SK-N-SH (cell line): ENCODE measurements around the gene TRPT1. TPM values are rescaled to one million over a fixed set of nuclear protein-coding genes. Genes with fewer than 3 reads are reported as not detected.

ENCODE experiments used
- CTCF ChIA-PET: fragments of 300-600, 350-600 bp; formaldehyde crosslinking; extraction: SDS; loops from one replicate; lab custom pipeline; 2021; lab: Yijun Ruan, JAX
- POLR2A ChIA-PET: fragments of 350-600 bp; sonication (Branson Sonifier 250); formaldehyde crosslinking; extraction: SDS; loops from one replicate; lab custom pipeline; 2020; ENCODE audit warnings: antibody characterized with exemption, inconsistent platforms; lab: Yijun Ruan, JAX
- DNase-seq: peaks from one replicate; pipeline ENCODE4 v3.0.0; 2012
- H2AFZ ChIP-seq: fragments of 200-600 bp; sonication (generic); 2 replicates; pipeline ENCODE4 v1.8.1; 2016; ENCODE audit warnings: antibody characterized with exemption, mild to moderate bottlenecking, low read depth
- H3F3A ChIP-seq: fragments of 200-600 bp; sonication (generic); replicated peaks from 2 replicates; pipeline ENCODE3; 2016; ENCODE audit warnings: antibody characterized with exemption, mild to moderate bottlenecking; ENCODE audit not compliant: insufficient read depth
- H3K27ac ChIP-seq, 2 experiments: fragments of 200-500 bp in 1 of 2; fragments of 200-600 bp in 1 of 2; sonication (Bioruptor generic) in 1 of 2; sonication (generic), shearing (Covaris generic) in 1 of 2; 2 replicates each; pipeline versions ENCODE4 v1.5.1 to v1.6.1; 2014 to 2016; ENCODE audit warnings: low read depth in 2 of 2, inconsistent platforms in 1 of 2, low read length in 1 of 2, mild to moderate bottlenecking in 1 of 2, mixed read lengths in 1 of 2
- H3K27me3 ChIP-seq: fragments of 200-600 bp; sonication (generic), shearing (Covaris generic); 2 replicates; pipeline ENCODE4 v1.6.1; 2016; ENCODE audit warnings: mixed run types; ENCODE audit not compliant: insufficient read depth
- H3K36me3 ChIP-seq, 2 experiments: fragments of 200-500 bp in 1 of 2; fragments of 200-600 bp in 1 of 2; sonication (Bioruptor generic) in 1 of 2; sonication (generic) in 1 of 2; replicated peaks in 1 of 2; 2 replicates each; pipeline versions ENCODE3 to v1.5.1; 2014 to 2016; ENCODE audit warnings: low read length in 1 of 2, mild to moderate bottlenecking in 1 of 2; ENCODE audit not compliant: insufficient read depth in 2 of 2, control insufficient read depth in 1 of 2
- H3K4me1 ChIP-seq, 2 experiments: fragments of 200-500 bp in 1 of 2; fragments of 200-600 bp in 1 of 2; sonication (Bioruptor generic) in 1 of 2; sonication (generic), shearing (Covaris generic) in 1 of 2; 2 replicates each; pipeline versions ENCODE4 v1.5.1 to v1.6.1; 2014 to 2016; ENCODE audit warnings: low read depth in 1 of 2, low read length in 1 of 2, mixed run types in 1 of 2; ENCODE audit not compliant: insufficient read depth in 2 of 2, control insufficient read depth in 1 of 2
- H3K4me2 ChIP-seq: fragments of 200-600 bp; sonication (generic), shearing (Covaris generic); 2 replicates; pipeline ENCODE4 v1.6.1; 2017; ENCODE audit warnings: mixed run types
- H3K4me3 ChIP-seq, 2 experiments: fragments of 200-500 bp in 1 of 2; fragments of 200-600 bp in 1 of 2; sonication (Bioruptor generic) in 1 of 2; sonication (generic), shearing (Covaris generic) in 1 of 2; 2 replicates each; pipeline versions ENCODE4 v1.5.1 to v1.8.1; 2014 to 2016; ENCODE audit warnings: low read depth in 2 of 2, inconsistent platforms in 1 of 2, low read length in 1 of 2, mild to moderate bottlenecking in 1 of 2, mixed read lengths in 1 of 2, moderate library complexity in 1 of 2
- H3K79me2 ChIP-seq: fragments of 200-600 bp; sonication (generic); 2 replicates; pipeline ENCODE4 v1.8.1; 2017; ENCODE audit warnings: mild to moderate bottlenecking; ENCODE audit not compliant: insufficient read depth
- H3K9ac ChIP-seq: fragments of 200-600 bp; sonication (generic); 2 replicates; pipeline ENCODE4 v1.6.1; 2017; ENCODE audit warnings: mixed run types
- H3K9me2 ChIP-seq: fragments of 200-600 bp; sonication (generic); 2 replicates; pipeline ENCODE4 v1.6.1; 2017; ENCODE audit warnings: mixed run types
- H3K9me3 ChIP-seq: fragments of 200-600 bp; sonication (generic); 2 replicates; pipeline ENCODE4 v1.6.1; 2017; ENCODE audit warnings: mixed run types, mild to moderate bottlenecking, moderate library complexity
- H4K20me1 ChIP-seq: fragments of 200-600 bp; sonication (generic); 2 replicates; pipeline ENCODE4 v1.6.1; 2017; ENCODE audit warnings: mild to moderate bottlenecking, mixed run types; ENCODE audit not compliant: insufficient read depth
- ELF1 ChIP-seq: IDR thresholded peaks from 2 replicates; pipeline ENCODE4 v1.4.0; 2012
- EP300 ChIP-seq, 2 experiments: IDR thresholded peaks; 2 replicates each; pipeline versions ENCODE4 v1.4.0 to v1.6.1; 2012; ENCODE audit warnings: borderline replicate concordance in 1 of 2, low read depth in 1 of 2, low read length in 1 of 2
- EZH2phosphoT487 ChIP-seq: fragments of 200-600 bp; sonication (generic); IDR thresholded peaks from 2 replicates; pipeline ENCODE4 v1.6.1; 2017; ENCODE audit warnings: low read depth, mixed run types, mild to moderate bottlenecking, antibody characterized with exemption, moderate library complexity, borderline replicate concordance
- FOSL2 ChIP-seq: IDR thresholded peaks from 2 replicates; pipeline ENCODE4 v1.4.0; 2012; ENCODE audit warnings: low read depth, mild to moderate bottlenecking, moderate library complexity, borderline replicate concordance
- FOXJ3 ChIP-seq: sonication (generic); formaldehyde crosslinking; IDR thresholded peaks from 2 replicates; pipeline ENCODE4 v1.5.1; 2020; ENCODE audit warnings: mild to moderate bottlenecking, missing genetic modification reagents
- IRF3 ChIP-seq: fragments of 150-350 bp; IDR thresholded peaks from 2 replicates; pipeline ENCODE4 v1.6.1; 2016; ENCODE audit warnings: mild to moderate bottlenecking, low read depth, low read length
- NFIC ChIP-seq: IDR thresholded peaks from 2 replicates; pipeline ENCODE4 v1.4.0; 2012; ENCODE audit warnings: borderline replicate concordance
- NRF1 ChIP-seq: IDR thresholded peaks from 2 replicates; pipeline ENCODE4 v1.6.1; 2012; ENCODE audit warnings: low read depth, mild to moderate bottlenecking, low read length
- POLR2AphosphoS5 ChIP-seq: IDR thresholded peaks from 2 replicates; pipeline ENCODE4 v1.6.1; 2012; ENCODE audit warnings: low read depth, low read length
- REST ChIP-seq: IDR thresholded peaks from 2 replicates; pipeline ENCODE4 v1.6.1; 2012; ENCODE audit warnings: mild to moderate bottlenecking, low read depth, low read length, moderate library complexity
- TAF1 ChIP-seq: IDR thresholded peaks from 2 replicates; pipeline ENCODE4 v1.6.1; 2012; ENCODE audit warnings: low read depth, mild to moderate bottlenecking, low read length, moderate library complexity, borderline replicate concordance
- TEAD4 ChIP-seq: IDR thresholded peaks from 2 replicates; pipeline ENCODE4 v1.4.0; 2012; ENCODE audit warnings: mild to moderate bottlenecking, borderline replicate concordance; ENCODE audit not compliant: insufficient read depth
- WGBS: methylation state at CpG from one replicate; pipeline ENCODE4 v1.1.6; 2017; ENCODE audit warnings: low lambda C conversion rate; 5-methylcytosine and 5-hydroxymethylcytosine counted together
- polyA plus RNA-seq, 3 experiments: library from polyadenylated mRNA; depleted of rRNA; stranded (reverse); fragments of >200 nt; gene quantifications; 2 replicates each; pipeline ENCODE4 v1.2.3, GENCODE V29; 2012
- TF ChIP-seq, protein P1 (sequence below): IDR thresholded peaks from 2 replicates; pipeline ENCODE4; 2012
- TF ChIP-seq, protein P2 (sequence below): fragments of 200-600 bp; sonication (generic); IDR thresholded peaks from 2 replicates; pipeline ENCODE4 v1.6.1; 2017; ENCODE audit warnings: antibody characterized with exemption, mild to moderate bottlenecking, moderate library complexity
- TF ChIP-seq, protein P3 (sequence below): IDR thresholded peaks from 2 replicates; pipeline ENCODE4 v1.4.0; 2012; ENCODE audit warnings: low read depth, borderline replicate concordance

TRPT1 gene
- polyA plus RNA-seq, 1 of the 3 experiments (the other 2 are of a cell fraction), result 62.4 TPM

DNA sequence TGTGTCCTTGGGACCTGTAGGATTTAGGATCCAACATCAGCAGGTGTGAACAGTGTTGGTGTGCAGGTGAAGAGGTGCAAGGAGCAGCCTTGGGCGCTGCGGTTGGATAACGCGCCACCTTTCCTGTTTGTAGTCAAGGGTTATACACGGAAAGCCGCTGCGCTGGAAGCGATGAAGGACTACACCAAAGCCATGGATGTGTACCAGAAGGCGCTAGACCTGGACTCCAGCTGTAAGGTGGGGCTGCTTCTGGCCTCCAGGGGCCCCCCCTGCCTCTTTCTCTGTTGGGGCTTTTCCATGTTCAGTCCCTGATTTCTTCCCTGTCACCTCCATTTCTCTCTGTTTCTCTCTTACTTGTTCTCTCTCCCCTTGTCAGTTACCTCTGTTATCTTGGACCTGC lies 23.0 kb downstream of the TRPT1 start:
- Histone ChIP-seq H3K9me2 (no peaks in the 10 kb centered on the region), H3K27me3 (no peaks in the 10 kb centered on the region), H4K20me1 (peaks cover 9% of the 10 kb centered on the region), H3K36me3 (peaks cover 47 to 48% of the 10 kb centered on the region in 2 experiments), H3K9ac (no peak overlapping the region), H3K27ac (no peak overlapping the region), H3K4me1 (peaks cover 4 to 22% of the 10 kb centered on the region in 2 experiments; a peak in 3 of 4 replicates), H3F3A (peaks cover 30% of the 10 kb centered on the region), H2AFZ (no peak overlapping the region), H3K4me3 (no peak overlapping the region), H3K79me2 (no peaks in the 10 kb centered on the region; the same call in 1 of the 2 replicates), H3K4me2 (no peak overlapping the region), H3K9me3 (no peaks in the 10 kb centered on the region)
- POLR2A ChIA-PET, result interaction anchor here (0.6 to 1.6 kb wide), 2 partner anchors 18 to 22 kb away, joined by 3 read pairs; no protein-coding TSS in a partner anchor
- WGBS, result 96% methylated on average over 8 of the region's 9 CpGs
- TF ChIP-seq EZH2phosphoT487 (no peak), TEAD4 (no peak), REST (no peak), POLR2AphosphoS5 (no peak), FOXJ3 (CRISPR knock-in tag) (no peak), ELF1 (no peak), NRF1 (no peak), NFIC (no peak), FOSL2 (no peak), TAF1 (no peak), IRF3 (no peak), EP300 (IDR thresholded peaks at IDR 0.05; ENCODE audit: borderline replicate concordance in 1 of 2, low read depth in 1 of 2, low read length in 1 of 2) (no peak)
- TF ChIP-seq, protein P1, sequence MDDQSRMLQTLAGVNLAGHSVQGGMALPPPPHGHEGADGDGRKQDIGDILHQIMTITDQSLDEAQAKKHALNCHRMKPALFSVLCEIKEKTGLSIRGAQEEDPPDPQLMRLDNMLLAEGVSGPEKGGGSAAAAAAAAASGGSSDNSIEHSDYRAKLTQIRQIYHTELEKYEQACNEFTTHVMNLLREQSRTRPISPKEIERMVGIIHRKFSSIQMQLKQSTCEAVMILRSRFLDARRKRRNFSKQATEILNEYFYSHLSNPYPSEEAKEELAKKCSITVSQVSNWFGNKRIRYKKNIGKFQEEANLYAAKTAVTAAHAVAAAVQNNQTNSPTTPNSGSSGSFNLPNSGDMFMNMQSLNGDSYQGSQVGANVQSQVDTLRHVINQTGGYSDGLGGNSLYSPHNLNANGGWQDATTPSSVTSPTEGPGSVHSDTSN, result no peak
- TF ChIP-seq, protein P2, sequence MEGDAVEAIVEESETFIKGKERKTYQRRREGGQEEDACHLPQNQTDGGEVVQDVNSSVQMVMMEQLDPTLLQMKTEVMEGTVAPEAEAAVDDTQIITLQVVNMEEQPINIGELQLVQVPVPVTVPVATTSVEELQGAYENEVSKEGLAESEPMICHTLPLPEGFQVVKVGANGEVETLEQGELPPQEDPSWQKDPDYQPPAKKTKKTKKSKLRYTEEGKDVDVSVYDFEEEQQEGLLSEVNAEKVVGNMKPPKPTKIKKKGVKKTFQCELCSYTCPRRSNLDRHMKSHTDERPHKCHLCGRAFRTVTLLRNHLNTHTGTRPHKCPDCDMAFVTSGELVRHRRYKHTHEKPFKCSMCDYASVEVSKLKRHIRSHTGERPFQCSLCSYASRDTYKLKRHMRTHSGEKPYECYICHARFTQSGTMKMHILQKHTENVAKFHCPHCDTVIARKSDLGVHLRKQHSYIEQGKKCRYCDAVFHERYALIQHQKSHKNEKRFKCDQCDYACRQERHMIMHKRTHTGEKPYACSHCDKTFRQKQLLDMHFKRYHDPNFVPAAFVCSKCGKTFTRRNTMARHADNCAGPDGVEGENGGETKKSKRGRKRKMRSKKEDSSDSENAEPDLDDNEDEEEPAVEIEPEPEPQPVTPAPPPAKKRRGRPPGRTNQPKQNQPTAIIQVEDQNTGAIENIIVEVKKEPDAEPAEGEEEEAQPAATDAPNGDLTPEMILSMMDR, result no peak
- TF ChIP-seq, protein P3, sequence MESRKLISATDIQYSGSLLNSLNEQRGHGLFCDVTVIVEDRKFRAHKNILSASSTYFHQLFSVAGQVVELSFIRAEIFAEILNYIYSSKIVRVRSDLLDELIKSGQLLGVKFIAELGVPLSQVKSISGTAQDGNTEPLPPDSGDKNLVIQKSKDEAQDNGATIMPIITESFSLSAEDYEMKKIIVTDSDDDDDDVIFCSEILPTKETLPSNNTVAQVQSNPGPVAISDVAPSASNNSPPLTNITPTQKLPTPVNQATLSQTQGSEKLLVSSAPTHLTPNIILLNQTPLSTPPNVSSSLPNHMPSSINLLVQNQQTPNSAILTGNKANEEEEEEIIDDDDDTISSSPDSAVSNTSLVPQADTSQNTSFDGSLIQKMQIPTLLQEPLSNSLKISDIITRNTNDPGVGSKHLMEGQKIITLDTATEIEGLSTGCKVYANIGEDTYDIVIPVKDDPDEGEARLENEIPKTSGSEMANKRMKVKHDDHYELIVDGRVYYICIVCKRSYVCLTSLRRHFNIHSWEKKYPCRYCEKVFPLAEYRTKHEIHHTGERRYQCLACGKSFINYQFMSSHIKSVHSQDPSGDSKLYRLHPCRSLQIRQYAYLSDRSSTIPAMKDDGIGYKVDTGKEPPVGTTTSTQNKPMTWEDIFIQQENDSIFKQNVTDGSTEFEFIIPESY, result no peak
- CTCF ChIA-PET, result interaction anchor here (2.7 to 5.1 kb wide), 2 partner anchors 48 to 100 kb away, joined by 25 to 52 read pairs; partner anchors contain the start of genes CATSPERZ and PLCB3
- DNase-seq, result no peak
